Mononuclear cell (primary cell): ENCODE measurements around the gene MTTP. TPM values are rescaled to one million over a fixed set of nuclear protein-coding genes. Genes with fewer than 3 reads are reported as not detected.

Experiments
- H3K27me3 ChIP-seq: 2 replicates; pipeline ENCODE4 v1.6.0; 2011; ENCODE audit warnings: low read length, control low read depth; ENCODE audit not compliant: insufficient read depth
- H3K4me1 ChIP-seq: 2 replicates; pipeline ENCODE4 v1.5.1; 2011; ENCODE audit warnings: mild to moderate bottlenecking, low read length, control low read depth; ENCODE audit not compliant: insufficient read depth
- H3K4me3 ChIP-seq: 2 replicates; pipeline ENCODE4 v1.5.1; 2011; ENCODE audit warnings: mild to moderate bottlenecking, low read length, moderate library complexity
- H3K9me3 ChIP-seq: 2 replicates; pipeline ENCODE4 v1.5.1; 2011; ENCODE audit warnings: low read depth, mild to moderate bottlenecking, control low read depth, low read length
- total RNA-seq: library from RNA; depleted of rRNA; stranded (reverse); fragments of >200 nt; gene quantifications from one replicate; pipeline ENCODE4 v1.2.3, GENCODE V29; 2012

MTTP gene
- total RNA-seq, 1 donor = 0.63 TPM

DNA sequence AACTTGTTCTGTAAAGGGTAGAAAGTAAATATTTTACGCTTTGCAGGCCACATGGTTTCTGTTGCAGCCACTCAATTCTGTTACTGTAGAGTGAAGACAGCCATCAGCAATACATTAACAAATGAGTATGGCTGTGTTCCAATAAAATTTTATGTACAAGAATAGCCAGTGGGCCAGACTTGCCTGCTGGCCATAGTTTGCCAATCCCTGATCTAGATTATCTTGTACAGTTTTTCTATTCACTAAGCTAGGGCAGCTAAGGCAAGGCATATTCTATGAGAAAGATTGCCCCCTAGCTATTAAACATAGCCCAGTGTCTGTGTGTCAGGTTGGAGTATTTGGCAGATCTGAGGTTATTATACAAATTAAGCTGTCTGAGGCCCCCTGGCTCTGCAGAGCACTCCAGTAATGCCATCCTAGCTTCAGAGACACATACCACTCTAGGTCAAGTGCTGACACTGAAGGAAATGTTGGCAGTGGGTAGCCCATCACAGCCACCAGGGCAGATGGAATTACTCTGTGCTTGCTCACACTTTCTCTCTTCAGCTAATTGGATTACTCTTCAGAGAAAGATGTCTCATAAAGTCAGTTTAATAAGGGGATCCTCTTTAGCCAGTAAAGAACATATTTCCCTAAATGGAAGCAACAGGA, 40.7 kb downstream of the MTTP start:
- no peaks in the 10 kb centered on the region for H3K27me3 ChIP-seq
- no peak overlapping the region for H3K4me3 ChIP-seq
- H3K4me1 ChIP-seq = no peaks in the 10 kb centered on the region
- no peaks in the 10 kb centered on the region for H3K9me3 ChIP-seq

DNA sequence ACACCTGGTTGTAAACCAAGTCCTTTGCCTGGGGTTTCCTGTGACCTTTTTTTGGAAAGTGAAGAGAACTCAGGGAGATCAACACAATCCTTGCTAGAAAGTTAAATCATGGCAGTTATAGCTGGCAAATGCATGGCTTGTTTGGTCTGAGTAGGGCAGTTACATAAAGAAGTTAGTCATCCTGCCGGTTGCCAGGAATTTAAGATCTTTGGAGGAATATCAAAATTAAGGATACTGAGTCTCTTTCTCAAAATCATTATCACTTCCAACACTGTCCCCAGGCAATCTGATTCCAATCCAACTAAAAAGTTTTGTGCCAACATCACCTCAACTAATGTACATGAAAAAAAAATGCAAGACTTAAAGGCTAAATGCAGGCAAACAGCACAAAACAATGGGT, 42.8 kb downstream of the MTTP start:
- Histone ChIP-seq H3K27me3 (no peaks in the 10 kb centered on the region), H3K4me1 (no peaks in the 10 kb centered on the region), H3K9me3 (no peaks in the 10 kb centered on the region), H3K4me3 (no peak overlapping the region)

GRCh38 chr4:99622341-99622740, 47.7 kb downstream of the MTTP start:
- no peaks in the 10 kb centered on the region for H3K27me3 ChIP-seq
- no peaks in the 10 kb centered on the region for H3K9me3 ChIP-seq
- H3K4me1 ChIP-seq = no peaks in the 10 kb centered on the region
- no peak overlapping the region for H3K4me3 ChIP-seq

DNA sequence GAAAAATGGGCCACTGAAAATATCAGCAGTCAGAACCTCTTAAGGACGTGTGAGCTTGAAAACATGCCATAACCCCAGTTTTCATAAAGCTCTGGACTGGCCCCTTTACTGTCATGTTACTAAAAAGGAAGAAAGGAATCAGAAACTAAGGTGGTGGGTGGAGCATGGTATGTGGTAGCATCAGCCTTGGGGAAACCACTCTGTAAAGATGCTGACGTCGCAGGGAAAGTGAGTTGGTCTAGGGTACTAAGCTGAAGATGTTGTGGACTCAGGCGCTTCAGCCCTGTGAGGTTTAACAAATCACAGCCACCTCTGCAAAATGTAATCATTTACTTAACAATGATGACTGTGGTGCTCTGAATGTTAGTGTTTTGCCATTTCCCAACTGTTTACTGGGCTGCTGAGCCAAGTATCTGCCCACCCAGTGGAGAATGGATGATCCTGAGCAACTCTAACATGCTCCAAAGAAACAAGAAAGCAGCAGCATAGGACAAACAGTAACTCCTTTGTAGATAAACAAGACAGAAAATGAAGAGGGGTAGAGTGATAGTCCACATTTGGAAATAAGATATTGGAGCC, 49.6 kb downstream of the MTTP start:
- no peaks in the 10 kb centered on the region for H3K9me3 ChIP-seq
- H3K27me3 ChIP-seq = no peaks in the 10 kb centered on the region
- H3K4me1 ChIP-seq = no peaks in the 10 kb centered on the region
- H3K4me3 ChIP-seq = no peak overlapping the region

GRCh38 chr4:99625369-99625768, 50.7 kb downstream of the MTTP start:
- Histone ChIP-seq H3K9me3 (no peaks in the 10 kb centered on the region), H3K27me3 (no peaks in the 10 kb centered on the region), H3K4me1 (no peaks in the 10 kb centered on the region), H3K4me3 (no peak overlapping the region)

GRCh38 chr4:99628040-99628439, 53.4 kb downstream of the MTTP start:
- no peaks in the 10 kb centered on the region for H3K4me1 ChIP-seq
- no peak overlapping the region for H3K4me3 ChIP-seq
- no peaks in the 10 kb centered on the region for H3K9me3 ChIP-seq
- no peaks in the 10 kb centered on the region for H3K27me3 ChIP-seq

DNA sequence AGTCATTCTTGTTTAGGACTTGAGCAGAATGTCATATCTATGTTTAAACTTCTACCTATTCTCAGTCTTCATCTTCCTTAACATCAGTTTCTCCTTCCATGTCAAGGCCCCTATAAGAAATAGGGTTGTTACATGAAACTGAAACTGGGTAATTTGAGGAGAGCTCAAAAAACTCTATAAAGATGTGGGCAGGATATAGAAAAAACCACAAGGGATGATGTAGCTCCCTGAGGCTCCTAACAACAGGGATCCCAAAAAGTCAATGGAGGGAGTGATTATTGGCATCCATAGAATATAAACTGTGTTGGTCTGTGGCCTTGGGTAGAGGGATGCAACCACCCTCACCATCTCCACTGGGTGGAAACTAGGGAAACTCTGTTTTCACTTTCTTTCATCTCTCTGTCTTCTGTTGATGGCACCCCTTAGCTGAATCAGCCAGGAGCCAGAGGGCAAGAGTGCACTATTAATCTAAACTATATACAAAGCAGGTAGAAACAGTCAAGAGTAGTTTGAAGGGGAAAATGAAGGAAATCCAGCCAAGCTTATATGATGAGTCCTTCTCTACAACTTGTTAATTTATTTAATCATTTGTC, 55.4 kb downstream of the MTTP start:
- H3K9me3 ChIP-seq = no peaks in the 10 kb centered on the region
- H3K4me1 ChIP-seq = no peaks in the 10 kb centered on the region
- H3K4me3 ChIP-seq = no peak overlapping the region
- H3K27me3 ChIP-seq = no peaks in the 10 kb centered on the region

DNA sequence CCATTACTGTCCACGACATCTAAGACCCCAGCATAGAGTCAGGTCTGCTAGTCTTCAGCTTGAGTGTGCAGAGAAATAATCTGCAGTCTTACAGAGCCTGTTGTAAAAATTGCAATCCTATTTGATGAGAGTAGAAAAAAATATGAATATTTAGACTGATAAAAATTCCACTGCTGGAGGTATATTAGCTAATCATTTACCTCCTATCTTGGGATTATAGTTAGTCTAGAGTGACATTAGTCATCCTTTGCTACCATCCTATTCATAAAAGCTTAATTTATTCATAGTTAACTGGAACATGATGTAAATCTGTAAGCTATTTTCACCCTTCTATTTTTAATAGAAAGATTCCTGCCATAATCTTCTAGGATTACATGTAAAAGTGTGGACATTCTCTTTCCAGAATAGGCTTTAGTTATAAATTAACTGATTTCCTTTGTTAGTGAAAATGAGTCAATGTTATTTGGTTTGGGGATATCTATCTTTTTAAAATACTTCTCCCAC, 56.3 kb downstream of the MTTP start:
- Histone ChIP-seq H3K4me3 (no peak overlapping the region), H3K4me1 (no peaks in the 10 kb centered on the region), H3K9me3 (no peaks in the 10 kb centered on the region), H3K27me3 (no peaks in the 10 kb centered on the region)

- peaks cover 3% of the 10 kb centered on the region for H3K27me3 ChIP-seq
- no peaks in the 10 kb centered on the region for H3K9me3 ChIP-seq
- no peaks in the 10 kb centered on the region for H3K4me1 ChIP-seq
- H3K4me3 ChIP-seq = no peak overlapping the region
Observed at GRCh38 chr4:99633772-99634171, 59.1 kb downstream of the MTTP start.

DNA sequence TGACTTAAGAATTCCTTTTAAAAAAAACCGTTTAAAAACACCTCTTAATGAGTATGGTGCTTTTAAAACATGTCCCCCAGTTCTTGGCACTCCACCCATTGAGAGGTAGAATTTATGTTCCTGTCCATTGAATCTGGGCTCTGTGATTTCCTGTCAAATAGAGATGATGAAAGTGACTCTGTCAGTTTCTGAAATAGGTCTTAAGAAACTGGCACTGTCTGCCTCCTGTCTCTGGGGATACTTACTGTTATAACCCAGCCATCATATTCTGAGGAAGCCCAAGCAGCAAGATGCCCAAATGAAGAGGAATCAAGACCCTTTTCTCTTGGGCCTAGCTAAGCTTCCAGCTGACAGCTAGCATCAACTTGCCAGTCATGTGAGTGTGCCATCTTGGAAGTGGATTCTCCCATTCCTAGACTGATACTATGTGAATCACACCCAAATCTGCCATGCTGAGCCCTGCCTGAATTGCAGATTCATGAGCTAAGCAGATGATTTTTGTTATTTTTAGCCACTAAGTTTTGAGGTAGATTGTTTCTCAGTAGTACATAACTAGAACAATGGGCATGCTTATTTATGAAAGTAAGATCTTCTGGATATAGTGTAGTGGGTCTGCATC, 60.2 kb downstream of the MTTP start:
- H3K9me3 ChIP-seq = no peaks in the 10 kb centered on the region
- H3K4me3 ChIP-seq = no peak overlapping the region
- no peaks in the 10 kb centered on the region for H3K4me1 ChIP-seq
- H3K27me3 ChIP-seq = peaks cover 3% of the 10 kb centered on the region

DNA sequence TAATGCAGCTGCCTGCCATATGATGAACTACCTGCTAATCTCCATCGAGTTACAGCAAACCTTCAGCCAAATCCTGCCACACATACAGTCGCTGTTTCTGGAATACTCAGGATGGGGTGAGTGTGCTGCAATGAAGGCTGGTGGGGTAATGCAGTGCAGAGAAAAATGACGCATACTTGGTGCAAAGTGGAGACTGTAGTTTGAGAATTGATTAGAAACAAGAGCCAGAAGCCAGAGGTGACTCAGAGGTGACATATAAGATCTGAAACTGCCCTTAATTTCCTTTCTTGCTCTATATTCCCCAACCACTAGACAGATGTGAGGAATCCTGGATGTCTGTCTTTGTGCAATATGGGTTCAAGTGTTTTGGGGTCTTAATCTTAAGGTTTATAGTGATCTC, 61.0 kb downstream of the MTTP start:
- no peaks in the 10 kb centered on the region for H3K4me1 ChIP-seq
- H3K4me3 ChIP-seq = no peak overlapping the region
- no peaks in the 10 kb centered on the region for H3K9me3 ChIP-seq
- H3K27me3 ChIP-seq = peaks cover 3% of the 10 kb centered on the region

DNA sequence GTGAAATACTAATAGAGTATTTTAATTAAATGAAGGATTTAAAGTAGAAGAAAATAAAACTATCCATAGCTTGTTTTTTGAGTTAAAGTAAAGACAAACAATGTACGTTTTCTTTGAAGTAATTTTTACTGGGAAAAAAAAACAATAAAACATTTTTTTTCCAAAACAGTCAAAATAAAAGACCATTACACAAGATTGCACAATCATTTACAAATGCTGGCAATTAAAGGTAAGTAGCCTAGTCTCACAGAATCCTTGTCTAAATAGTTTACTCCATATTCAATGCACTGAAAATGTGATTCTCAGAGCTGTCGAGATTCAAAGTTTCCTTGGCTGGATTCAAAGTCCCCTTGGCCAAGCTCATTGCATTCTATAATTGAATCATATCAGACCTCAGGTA, 61.8 kb downstream of the MTTP start:
- Histone ChIP-seq H3K4me3 (no peak overlapping the region), H3K27me3 (peaks cover 3% of the 10 kb centered on the region), H3K4me1 (no peaks in the 10 kb centered on the region), H3K9me3 (no peaks in the 10 kb centered on the region)

DNA sequence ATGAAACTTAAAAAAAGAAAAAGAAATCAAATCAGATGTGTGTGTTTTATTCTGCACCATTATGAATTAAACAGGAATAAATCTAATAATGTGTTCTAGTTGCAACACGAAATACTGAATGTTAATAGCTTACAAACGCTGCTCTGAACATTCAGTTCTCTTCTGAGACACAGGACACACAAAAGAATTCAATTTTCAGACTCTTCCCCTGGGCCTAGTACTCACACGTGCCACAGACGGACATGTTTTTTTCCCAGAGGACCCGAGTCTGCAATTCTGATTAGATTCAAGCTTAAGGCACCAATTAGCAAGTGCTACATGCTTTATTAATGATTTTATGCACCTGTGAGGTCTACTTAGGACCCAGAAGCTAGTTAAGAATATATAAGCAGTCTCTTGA, 62.5 kb downstream of the MTTP start:
- Histone ChIP-seq H3K27me3 (peaks cover 3% of the 10 kb centered on the region), H3K4me3 (no peak overlapping the region), H3K9me3 (no peaks in the 10 kb centered on the region), H3K4me1 (no peaks in the 10 kb centered on the region)

- Histone ChIP-seq H3K4me3 (no peak overlapping the region), H3K9me3 (no peaks in the 10 kb centered on the region), H3K27me3 (peaks cover 3% of the 10 kb centered on the region), H3K4me1 (no peaks in the 10 kb centered on the region)
Observed at GRCh38 chr4:99640676-99641075, 66.1 kb downstream of the MTTP start.

DNA sequence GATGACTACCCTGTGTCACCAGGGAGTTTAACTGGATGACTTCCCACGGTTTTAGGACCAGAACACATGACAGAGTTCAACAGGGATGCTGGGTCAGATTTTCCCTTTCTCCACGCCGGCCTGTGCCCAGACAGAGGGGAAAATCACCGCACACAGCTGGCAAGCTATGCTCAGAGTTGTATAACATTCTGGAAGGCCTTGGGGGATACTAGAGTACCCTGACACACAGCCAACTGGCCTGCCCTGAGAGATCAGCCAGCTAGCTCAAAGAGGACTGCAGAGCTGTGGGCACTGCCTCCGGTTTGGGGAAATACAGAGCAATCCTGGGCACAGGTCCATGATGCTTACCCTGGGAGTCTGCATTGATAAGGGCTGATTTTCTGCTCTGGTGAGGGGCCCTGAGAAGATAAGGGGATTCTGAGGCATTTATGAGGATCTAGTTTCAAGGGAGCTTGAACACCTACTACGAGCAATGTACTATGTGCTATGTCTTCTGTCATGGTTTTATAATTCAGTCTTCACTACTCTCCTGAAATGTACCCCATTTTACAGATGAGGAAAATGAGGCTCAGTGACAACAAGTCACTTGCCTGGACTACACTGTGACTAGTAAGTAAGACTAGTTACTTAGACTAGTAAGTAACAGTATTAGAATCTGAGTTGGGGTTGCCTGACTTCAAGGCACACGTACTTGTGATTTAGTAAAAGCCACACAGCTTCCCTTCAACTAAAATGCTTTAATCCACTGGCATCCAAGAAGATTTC, 68.3 kb downstream of the MTTP start:
- Histone ChIP-seq H3K4me1 (no peaks in the 10 kb centered on the region), H3K4me3 (no peak overlapping the region), H3K9me3 (no peaks in the 10 kb centered on the region), H3K27me3 (peaks cover 3% of the 10 kb centered on the region)
